ENCODE data around the gene TRNP1. TPM values are rescaled to one million over a fixed set of nuclear protein-coding genes. Genes with fewer than 3 reads are reported as not detected.

Gene TRNP1
- total RNA-seq, 4 donors from 2014 or later = 2.9 to 8.5 (median 6.5) TPM

DNA sequence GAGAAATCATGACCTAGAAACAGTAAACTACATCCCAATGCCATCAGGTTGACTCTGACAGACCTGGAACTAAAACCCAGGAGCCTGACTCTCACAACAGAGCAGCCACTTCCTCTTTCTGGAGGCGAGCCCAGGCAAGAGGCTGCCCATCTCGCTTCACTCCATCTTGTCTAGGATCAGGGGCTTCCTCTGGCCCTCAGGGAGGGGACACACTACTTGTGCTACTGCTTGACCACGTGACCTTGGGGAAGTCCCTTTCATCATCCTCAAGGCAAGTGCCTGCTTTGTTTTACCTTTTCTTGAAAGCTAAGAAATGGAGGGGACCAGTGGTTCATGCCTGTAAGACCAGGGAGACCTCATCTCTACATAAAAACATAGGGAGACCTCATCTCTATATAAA lies 21.8 kb downstream of the TRNP1 start:
- 51 to 58% methylated on average over 3 of the region's 3 CpGs for WGBS, 2 donors
- Histone ChIP-seq H3K9me3 (no peaks in the 10 kb centered on the region), H3K36me3 (no peaks in the 10 kb centered on the region), H3K27ac (no peak overlapping the region), H3K4me3 (replicated peaks in 1 of 3) (no peak overlapping the region), H3K4me1 (peaks cover 23 to 24% of the 10 kb centered on the region in 2 donors), H3K27me3 (no peaks in the 10 kb centered on the region)
- TF ChIP-seq CTCF (IDR thresholded peaks at IDR 0.05) = no peak
- TF ChIP-seq POLR2A (IDR thresholded peaks at IDR 0.05) = no peak
- intact Hi-C loops (cut with DNase I) = no loop called here
- DNase-seq = no peak

- Histone ChIP-seq H3K36me3 (no peaks in the 10 kb centered on the region), H3K27me3 (no peaks in the 10 kb centered on the region), H3K4me3 (replicated peaks in 1 of 3) (no peak overlapping the region), H3K9me3 (no peaks in the 10 kb centered on the region), H3K4me1 (peaks cover 12% of the 10 kb centered on the region in 2 donors), H3K27ac (no peak overlapping the region)
- WGBS, 2 donors = 89 to 95% methylated on average over 1 of the region's 1 CpG
- TF ChIP-seq CTCF (IDR thresholded peaks at IDR 0.05) (no peak), POLR2A (IDR thresholded peaks at IDR 0.05) (no peak)
- no peak for DNase-seq
- intact Hi-C loops (cut with DNase I) = no loop called here
Observed at GRCh38 chr1:27016376-27016775, 22.9 kb downstream of the TRNP1 start.

- H3K4me3 ChIP-seq (replicated peaks in 1 of 3) = no peak overlapping the region
- H3K27me3 ChIP-seq = no peaks in the 10 kb centered on the region
- no peak for DNase-seq
- WGBS, 2 donors = 93 to 94% methylated on average over 4 of the region's 4 CpGs
- no peaks in the 10 kb centered on the region for H3K36me3 ChIP-seq
- H3K9me3 ChIP-seq = no peaks in the 10 kb centered on the region
- no peak overlapping the region for H3K27ac ChIP-seq
- intact Hi-C loops (cut with DNase I) = no loop called here
- no peak for TF ChIP-seq POLR2A (IDR thresholded peaks at IDR 0.05)
- TF ChIP-seq CTCF (IDR thresholded peaks at IDR 0.05) = no peak
- H3K4me1 ChIP-seq = peaks cover 4% of the 10 kb centered on the region in 2 donors
Observed at GRCh38 chr1:27017207-27017606, 23.7 kb downstream of the TRNP1 start.

DNA sequence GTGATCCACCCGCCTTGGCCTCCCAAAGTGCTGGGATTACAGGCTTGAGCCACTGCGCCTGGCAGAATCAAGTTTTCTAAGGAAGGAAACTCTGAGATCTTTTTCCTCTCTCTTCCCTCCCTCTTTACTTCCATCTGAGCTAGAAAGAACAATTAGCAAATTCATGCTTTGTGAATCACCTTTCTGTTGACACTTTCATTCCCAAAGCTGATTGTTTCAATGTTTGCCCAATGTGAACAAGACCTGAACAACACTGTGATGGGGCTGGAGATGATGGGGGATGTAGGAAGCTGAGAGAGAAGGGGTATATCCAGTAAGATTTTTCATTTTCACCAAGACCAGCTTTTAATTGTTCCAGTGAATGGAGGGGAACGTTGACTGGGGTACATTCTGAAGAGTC lies 24.8 kb downstream of the TRNP1 start:
- DNase-seq = no peak
- Histone ChIP-seq H3K9me3 (no peaks in the 10 kb centered on the region), H3K27me3 (no peaks in the 10 kb centered on the region), H3K4me1 (no peaks in the 10 kb centered on the region), H3K4me3 (replicated peaks in 1 of 3) (no peak overlapping the region), H3K36me3 (no peaks in the 10 kb centered on the region), H3K27ac (no peak overlapping the region)
- TF ChIP-seq POLR2A (IDR thresholded peaks at IDR 0.05) = no peak
- TF ChIP-seq CTCF (IDR thresholded peaks at IDR 0.05) = no peak
- intact Hi-C loops (cut with DNase I) = no loop called here
- 88 to 90% methylated on average over 3 of the region's 3 CpGs for WGBS, 2 donors

GRCh38 chr1:27021354-27022031 lies 28.0 kb downstream of the TRNP1 start:
- 53 to 60% methylated on average over 9 of the region's 9 CpGs for WGBS, 2 donors
- Histone ChIP-seq H3K9me3 (no peaks in the 10 kb centered on the region), H3K4me1 (no peaks in the 10 kb centered on the region), H3K27me3 (no peaks in the 10 kb centered on the region), H3K36me3 (no peaks in the 10 kb centered on the region), H3K4me3 (replicated peaks in 1 of 3) (no peak overlapping the region), H3K27ac (no peak overlapping the region)
- intact Hi-C loops (cut with DNase I) = no loop called here
- TF ChIP-seq POLR2A (IDR thresholded peaks at IDR 0.05) (no peak), CTCF (IDR thresholded peaks at IDR 0.05) (no peak)
- no peak for DNase-seq

All from thyroid gland (tissue), 4 donors.